ENCODE measurements around the gene OLFML2B. TPM values are rescaled to one million over a fixed set of nuclear protein-coding genes. Genes with fewer than 3 reads are reported as not detected.

The OLFML2B gene
- total and polyA plus RNA-seq, 4 donors, result 3.0 to 52.2 (median 11.7) TPM

DNA sequence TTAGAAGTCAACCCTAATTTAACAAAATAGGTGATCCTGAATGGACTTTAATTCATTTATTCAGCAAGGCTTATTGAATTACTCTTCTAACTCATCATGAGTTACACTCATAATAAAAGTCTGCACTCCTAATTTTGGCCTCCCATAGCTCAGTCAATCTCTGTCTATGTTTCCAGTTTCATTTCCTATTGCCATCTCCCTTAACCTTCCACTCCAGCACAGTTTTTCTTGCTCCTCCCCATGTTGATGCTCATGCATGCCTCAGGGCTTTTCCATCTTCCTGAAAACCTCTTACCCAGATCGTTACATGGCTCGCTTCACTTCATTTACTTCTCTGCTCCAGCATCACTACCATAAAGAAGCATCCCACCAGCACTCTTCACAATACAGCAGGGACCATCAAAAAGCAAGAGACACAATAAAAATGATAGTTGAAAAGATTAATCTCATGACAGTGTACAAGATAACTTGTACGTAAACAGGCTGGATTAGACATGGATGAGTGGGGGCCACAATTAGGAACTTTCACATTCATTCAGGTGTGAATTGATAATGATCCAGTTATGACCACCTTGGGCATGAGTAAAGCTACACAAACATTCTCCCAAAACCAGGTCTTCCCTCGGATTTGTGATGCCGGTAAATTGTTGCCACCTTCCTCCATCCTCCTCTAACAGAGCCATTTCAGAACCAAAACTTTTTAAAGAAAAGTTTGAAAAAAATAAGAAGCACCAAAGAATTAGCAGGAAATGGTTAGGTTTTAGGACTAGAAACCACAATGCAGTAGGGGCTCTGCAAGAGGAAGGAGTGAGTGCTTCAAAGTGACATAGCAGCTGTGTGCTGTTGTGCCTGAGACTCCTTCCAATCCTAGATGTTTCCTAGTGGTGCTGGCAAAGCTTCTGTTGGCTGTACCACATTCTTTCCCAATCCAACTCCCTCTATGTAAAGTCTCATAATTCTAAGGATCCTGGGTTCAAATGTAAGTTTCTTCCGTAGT lies 89.8 kb downstream of the OLFML2B start:
- DNase-seq, result peak in 1 of 3 donors; percentile 17
- H3K27me3 ChIP-seq (ENCODE audit: control insufficient read depth in 3 of 3, insufficient read depth in 3 of 3, low read length in 2 of 3), result no peaks in the 10 kb centered on the region
- H3K9me3 ChIP-seq (ENCODE audit: control insufficient read depth in 4 of 4, insufficient read depth in 3 of 4, low read length in 3 of 4), result no peaks in the 10 kb centered on the region
- ATAC-seq (ENCODE audit: insufficient read depth, low FRiP score), result no peak
- 58 to 63% methylated on average over 6 of the region's 6 CpGs for WGBS, 2 donors
- peaks cover 0 to 4% (median 3%) of the 10 kb centered on the region in 4 donors for H3K36me3 ChIP-seq (ENCODE audit: control insufficient read depth in 4 of 4, insufficient read depth in 4 of 4, low read length in 4 of 4)
- H3K27ac ChIP-seq (ENCODE audit: low read depth in 1 of 2, low read length in 1 of 2), result no peak overlapping the region
- peaks cover 0 to 2% (median 0%) of the 10 kb centered on the region in 5 donors for H3K4me1 ChIP-seq (ENCODE audit: control insufficient read depth in 5 of 5, insufficient read depth in 5 of 5, low read length in 5 of 5)
- no peak overlapping the region for H3K4me3 ChIP-seq
- no peak overlapping the region for H3K9ac ChIP-seq (ENCODE audit: insufficient read depth in 1 of 2, low read length in 2 of 2)
- TF ChIP-seq, protein P1, sequence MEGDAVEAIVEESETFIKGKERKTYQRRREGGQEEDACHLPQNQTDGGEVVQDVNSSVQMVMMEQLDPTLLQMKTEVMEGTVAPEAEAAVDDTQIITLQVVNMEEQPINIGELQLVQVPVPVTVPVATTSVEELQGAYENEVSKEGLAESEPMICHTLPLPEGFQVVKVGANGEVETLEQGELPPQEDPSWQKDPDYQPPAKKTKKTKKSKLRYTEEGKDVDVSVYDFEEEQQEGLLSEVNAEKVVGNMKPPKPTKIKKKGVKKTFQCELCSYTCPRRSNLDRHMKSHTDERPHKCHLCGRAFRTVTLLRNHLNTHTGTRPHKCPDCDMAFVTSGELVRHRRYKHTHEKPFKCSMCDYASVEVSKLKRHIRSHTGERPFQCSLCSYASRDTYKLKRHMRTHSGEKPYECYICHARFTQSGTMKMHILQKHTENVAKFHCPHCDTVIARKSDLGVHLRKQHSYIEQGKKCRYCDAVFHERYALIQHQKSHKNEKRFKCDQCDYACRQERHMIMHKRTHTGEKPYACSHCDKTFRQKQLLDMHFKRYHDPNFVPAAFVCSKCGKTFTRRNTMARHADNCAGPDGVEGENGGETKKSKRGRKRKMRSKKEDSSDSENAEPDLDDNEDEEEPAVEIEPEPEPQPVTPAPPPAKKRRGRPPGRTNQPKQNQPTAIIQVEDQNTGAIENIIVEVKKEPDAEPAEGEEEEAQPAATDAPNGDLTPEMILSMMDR (IDR thresholded peaks at IDR 0.05; ENCODE audit: control extremely low read depth, extremely low read depth), result no peak

Other genes with a start within 250 kb of the OLFML2B start
- gene NOS1AP, start 45.8 kb upstream of the OLFML2B start, total RNA-seq, result 1 to 10 TPM; 1.8 to 5.0 TPM
- gene NOS1AP, start 45.8 kb upstream of the OLFML2B start, polyA plus RNA-seq, result under 1 TPM; 0.57 to 0.73 TPM